Epidermal melanocyte (primary cell): ENCODE results near the gene CELA2B.
"Not testable (repeated sequence)": the region's sequence is repeated elsewhere in the genome, so short reads cannot be mapped to it uniquely, and the experiment has no call there.

Experiments
- DNase-seq: peaks from one replicate; pipeline ENCODE4 v3.0.0; 2011; ENCODE audit warnings: low spot score; ENCODE audit not compliant: insufficient read length

The CELA2B gene

GRCh38 chr1:15500184-15501178, 24.6 kb downstream of the CELA2B start:
- DNase-seq: no peak

DNA sequence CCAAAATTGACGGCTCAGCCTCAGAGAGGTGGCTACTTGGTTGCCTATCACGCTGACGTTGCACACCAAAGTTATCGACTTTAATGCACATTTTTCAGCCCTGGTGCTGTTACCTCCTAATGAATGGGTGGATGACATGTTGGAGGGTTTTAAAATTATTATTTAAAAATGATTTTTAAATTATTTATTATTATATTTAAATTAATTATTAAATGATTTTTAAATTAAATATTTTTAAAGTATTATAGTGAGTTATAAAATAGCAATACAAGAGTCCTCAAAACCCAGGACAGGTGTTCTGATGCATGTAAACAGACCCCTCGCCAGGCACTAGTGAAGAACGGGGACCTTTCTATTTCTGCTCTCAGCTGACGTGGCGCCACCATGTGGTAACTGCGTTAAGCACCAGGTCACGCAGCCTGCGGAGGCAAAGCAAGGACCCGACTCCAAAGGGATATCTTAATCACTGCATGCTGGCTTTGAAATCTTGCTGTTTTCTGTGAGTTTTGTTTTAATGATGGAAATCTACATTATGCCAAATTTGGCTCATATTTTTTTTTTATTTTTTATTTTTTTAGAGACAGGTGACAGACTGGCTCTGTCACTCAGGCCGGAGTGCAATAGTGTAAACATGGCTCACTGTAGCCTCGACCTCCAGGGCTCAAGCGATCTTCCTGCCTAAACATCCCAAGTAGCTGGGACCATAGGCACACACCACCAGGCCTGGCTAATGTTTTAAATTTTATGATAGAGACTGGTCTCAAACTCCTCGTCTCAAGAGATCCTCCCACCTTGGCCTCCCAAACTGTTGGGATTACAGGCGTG, 25.5 kb downstream of the CELA2B start:
- DNase-seq: peak; percentile 60

GRCh38 chr1:15504436-15504835, 28.5 kb downstream of the CELA2B start:
- no peak for DNase-seq

DNA sequence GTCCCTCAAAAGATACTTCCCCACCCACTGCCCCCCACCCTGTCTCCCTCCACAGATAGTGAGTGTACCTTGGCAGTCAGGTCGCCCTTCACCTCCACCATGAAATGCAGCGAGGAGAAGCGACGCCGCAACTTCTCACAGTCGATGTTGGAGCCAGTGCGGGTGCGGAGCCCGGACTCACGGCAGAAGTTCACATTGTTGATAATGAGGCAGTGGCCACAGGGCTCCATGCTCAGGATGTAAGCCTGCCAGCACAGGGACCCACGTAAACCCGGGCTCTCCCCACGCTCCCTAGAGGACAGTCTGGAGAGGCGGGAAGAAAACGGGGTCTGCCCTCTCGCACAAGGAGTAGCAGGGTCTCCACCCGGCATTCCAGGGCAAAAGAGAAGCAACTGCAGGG, 30.9 kb downstream of the CELA2B start:
- no peak for DNase-seq

DNA sequence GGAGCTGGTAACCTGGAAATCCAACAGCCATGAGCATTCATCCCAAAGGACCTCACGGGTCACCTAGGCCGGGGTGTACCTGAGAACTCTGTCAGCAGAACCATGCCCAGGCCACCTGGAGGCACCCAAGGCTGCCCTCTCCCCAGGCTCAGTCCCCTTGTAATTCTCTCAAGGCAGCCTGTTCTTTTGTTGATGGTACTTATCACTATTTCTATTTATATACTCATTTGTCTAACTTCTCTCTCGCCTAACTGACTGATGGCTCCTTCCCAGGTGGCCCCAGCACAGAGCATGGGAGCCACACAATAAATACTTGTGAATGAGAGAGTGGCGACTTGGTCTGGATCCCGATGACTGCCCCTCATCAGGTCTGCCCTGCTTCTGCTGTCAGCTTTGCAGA, 31.4 kb downstream of the CELA2B start:
- DNase-seq: no peak

DNA sequence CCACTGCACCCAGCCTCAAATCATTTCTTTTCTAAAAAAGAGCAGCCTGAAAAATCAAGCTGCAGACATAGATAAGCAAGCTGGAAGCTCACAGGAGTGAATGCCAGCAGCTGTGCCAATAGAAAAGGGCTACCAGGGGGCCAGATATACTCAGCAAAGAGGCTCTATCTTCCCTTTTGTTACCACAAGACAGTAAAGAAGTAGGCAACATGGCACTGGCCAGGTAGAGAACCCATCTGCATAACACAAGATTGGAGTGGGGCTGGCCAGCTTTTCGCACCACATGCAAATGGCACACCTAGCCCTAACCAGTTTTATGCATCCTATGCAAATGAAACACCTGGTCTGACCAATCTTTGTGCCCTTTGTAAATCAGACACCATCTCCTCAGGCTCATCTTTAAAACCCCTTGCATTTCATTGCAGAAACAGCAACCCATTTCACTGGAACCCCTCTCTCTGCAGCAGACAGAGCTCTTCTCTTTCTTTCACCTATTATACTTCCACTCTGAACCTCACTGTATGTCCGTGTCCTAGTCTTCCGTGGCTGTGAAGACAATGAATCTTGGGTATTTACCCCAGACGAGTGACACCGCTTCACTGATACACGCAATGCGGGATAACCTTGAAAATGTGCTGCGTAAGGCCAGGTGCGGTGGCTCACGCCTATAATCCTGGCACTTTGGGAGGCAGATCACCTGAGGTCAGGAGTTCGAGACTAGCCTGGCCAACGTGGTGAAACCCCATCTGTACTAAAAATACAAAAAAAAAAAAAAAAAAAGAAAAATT, 33.0 kb downstream of the CELA2B start:
- no peak for DNase-seq

- DNase-seq: no peak
These were observed 33.7 kb downstream of the CELA2B start for GRCh38 chr1:15509586-15509985.

GRCh38 chr1:15510611-15511405, 34.9 kb downstream of the CELA2B start:
- no peak for DNase-seq

GRCh38 chr1:15513192-15513591, 37.3 kb downstream of the CELA2B start:
- DNase-seq: no peak

- DNase-seq: no peak
These were observed 38.0 kb downstream of the CELA2B start for GRCh38 chr1:15513919-15514318.

DNA sequence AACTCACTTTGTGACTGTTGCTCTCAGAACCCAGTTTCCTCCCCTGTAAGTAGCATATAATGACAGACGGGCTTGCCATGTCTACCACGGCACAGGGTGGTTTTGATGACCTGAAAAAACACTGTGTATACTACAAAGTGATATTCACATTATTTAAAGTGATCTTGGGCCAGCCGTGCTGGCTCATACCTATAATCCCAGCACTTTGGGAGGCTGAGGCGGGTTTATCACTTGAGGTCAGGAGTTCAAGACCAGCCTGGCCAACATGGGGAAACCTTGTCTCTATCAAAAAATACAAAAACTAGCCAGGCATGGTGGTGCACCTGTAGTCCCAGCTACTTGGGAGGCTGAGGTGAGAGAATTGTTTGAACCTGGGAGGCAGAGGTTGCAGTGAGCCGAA, 38.7 kb downstream of the CELA2B start:
- not testable (repeated sequence) for DNase-seq

DNA sequence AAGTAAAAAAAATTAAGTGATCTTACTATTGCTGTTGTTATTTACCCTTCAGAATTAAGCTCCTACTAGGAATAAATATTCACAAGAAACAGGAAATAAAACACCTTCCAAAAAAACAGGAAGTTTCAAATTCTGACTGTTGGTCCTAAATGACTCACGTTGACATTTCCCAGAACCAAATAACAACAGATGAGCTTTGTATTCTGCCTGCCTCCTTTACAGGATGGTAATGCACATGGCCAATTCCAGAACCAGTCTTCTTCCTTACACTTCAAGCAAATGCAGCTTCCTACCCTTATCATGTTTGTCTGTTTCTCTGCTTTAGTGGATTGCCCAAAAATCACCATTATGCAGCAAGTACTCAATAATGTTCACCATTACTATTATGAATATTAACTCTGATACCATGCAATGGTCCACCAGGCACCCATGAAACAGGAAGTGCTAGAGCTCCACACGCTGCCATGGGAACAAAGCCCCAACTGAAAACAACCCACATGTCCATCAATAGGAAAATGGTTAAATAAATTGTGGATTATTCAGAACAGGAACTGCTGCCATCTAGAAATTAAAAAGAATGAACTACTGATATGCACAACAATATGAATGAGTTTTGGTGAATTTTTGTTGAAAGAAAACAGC, 39.2 kb downstream of the CELA2B start:
- no peak for DNase-seq

DNA sequence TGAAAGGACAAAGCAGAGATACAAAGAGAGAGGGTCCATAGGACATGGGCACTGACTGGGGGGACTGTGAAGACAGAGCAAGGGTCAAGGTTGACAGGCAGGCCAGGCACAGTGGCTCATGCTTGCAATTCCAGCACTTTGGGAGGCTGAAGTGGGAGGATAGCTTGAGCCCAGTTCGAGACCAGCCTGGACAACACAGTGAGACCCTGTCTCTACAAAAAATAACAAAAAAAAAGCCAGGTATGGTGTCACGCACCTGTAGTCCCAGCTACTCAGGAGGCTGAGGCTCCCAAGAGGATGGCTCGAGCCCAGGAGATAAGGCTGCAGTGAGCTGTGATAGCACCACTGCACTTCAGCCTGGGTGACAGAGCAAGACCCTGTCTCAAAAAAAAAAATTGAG, 43.7 kb downstream of the CELA2B start:
- DNase-seq: no peak

DNA sequence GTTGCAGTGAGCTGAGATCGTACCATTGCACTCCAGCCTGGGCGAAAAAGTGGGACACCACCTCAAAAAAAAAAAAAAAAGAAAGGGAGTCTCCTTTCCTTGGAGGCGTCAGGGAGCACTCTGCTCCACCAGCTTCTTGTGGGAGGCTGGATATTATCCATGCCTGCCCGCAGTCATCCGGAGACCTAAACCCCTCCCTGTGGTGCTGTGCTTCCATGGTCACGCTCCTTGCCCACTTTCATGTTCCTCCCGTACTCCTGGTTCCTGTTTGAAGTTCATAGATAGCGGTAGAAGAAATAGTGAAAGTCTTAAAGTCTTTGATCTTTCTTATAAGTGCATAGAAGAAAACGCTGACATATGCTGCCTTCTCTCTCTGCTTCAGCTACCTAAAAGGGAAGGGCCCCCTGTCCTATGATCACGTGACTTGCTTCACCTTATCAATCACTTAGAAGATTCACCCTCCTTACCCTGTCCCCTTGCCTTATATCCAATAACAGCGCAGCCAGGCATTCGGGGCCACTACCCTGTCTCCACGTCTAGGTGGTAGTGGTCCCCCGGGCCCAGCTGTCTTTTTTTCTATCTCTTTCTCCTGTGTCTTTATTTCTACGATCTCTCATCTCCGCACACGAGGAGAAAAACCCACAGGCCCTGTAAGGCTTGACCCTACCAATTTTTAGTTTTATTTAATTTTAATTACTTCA, 45.5 kb downstream of the CELA2B start:
- DNase-seq: not testable (repeated sequence)

DNA sequence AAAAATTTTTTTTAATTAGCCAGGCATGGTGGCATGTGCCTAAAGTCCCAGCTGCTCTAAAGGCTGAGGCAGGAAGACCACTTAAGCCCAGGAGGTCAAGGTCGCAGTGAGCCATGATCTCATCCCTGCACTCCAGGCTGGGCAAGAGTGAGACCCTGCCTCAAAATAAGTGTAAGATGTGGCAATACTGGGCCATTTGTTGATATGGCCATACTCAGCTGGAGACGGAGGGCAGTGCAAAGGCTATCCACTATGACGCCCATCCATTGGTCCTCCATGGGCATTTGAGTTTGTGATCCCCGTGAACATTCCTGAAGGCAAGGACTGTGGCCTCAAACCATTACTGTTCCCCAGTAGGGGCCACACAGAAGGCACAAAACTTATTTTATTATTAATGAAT, 46.6 kb downstream of the CELA2B start:
- DNase-seq: no peak

DNA sequence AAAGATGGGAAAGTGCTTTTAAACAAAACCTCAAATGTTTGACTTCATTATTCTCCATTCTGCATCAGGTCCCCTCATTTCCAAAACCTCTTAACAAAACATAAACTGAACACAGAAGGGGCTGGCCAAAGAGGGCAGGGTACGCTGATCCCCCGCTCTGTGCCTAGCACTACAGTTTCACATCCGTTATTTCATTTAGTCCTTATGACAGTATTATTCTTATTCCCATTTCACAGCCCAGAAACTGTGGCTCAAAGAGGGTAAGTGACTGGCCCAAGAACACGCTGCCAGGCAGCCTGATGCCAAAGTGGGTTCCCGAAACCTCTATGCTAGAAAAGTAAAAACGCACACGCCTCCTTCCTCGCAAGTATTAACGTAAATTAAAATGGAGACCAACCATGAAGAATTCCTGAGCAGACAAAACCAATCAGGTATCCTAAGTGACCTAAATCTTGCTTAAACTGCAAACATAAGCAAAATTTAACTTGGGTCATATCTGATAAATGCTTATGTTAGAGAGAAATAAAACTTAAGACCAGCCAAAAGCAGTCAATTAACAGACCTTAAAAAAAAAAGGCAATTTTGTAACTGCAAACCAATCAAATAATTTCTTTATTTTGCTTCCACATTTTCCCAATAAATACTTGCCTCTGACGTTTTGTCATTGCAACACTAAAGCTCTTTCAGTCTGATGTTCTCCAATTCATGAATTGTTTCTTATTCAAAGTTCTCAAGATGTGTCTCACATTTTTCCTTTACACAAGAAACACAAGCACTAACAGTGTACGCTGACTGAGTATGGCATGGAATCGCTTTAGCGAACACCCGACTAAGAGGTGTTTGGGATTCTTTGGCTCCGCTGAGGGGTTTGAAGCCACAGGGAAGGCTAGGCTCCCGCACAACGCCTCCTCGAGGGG, 47.5 kb downstream of the CELA2B start:
- no peak for DNase-seq

DNA sequence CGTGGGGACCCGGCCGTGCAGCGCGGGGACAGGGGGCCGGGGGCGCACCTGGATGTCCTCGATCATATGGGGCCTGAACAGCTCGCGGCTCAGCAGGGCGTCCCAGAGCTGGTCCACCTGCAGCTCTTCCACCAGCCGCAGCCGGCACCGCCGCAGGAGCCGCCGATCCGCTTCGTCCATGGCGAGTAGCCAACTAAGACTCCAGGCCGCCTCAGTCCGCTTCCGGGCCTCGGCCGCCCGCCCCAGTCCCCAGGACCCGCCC, 48.0 kb downstream of the CELA2B start, which contains the start of gene CASP9:
CASP9 (minus strand) TSS at position 195 of the 262 bp plus-strand sequence; CDS start at position 180, 15 bp downstream.
- DNase-seq: no peak

DNA sequence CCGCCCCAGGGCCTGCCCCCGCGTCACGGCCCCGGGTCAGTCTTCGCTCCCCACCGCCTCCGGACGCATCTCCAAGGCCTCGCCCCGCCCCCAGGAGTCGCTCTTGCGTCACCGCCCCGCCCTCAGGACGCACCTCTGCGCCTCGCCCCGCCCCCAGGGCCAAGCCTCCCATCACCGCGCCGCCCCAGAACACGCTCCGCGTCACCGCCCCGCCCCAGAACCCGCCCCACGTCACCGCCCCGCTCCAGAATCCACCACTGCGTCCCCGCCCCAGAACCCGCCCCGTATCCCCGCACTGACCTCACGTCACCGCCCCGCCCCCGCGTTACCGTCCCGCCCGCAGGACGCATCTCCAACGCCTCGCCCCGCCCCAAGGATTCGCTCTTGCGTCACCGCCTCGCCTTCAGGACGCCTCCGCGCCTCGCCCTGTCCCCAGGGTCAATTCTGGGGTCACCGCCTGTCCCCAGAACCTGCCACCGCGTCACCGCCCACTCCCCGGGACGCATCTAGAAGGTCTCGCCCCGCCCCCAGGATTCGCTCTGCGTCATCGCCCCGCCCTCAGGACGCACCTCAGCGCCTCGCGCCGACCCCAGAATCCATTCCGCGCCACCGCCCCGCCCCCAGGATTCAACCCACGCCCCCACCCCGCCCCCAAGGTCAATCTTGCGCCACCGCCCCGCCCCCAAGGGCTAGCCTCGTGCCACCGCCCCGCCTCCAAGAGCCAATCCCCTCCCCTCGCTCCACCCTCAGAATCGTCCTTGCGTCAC, 48.6 kb downstream of the CELA2B start:
- DNase-seq: peak; percentile 75
